Neuronal stem cell (in vitro differentiated cells): ENCODE measurements around the gene MYO9A.
A peak's percentile ranks its signal among the peaks of the same experiment; 100 is the strongest.

Experiments used
- DNase-seq: peaks from one replicate; pipeline ENCODE4 v3.0.0-alpha.2; 2013; ENCODE audit warnings: low spot score
- H2AFZ ChIP-seq: one replicate; pipeline ENCODE4 v1.6.1; 2013; ENCODE audit warnings: mild to moderate bottlenecking, low read length, inconsistent platforms
- H2AK5ac ChIP-seq: 2 replicates; pipeline ENCODE4 v1.6.1; 2013; ENCODE audit warnings: low read depth, mild to moderate bottlenecking, inconsistent platforms, low read length, moderate library complexity, mixed read lengths
- H2BK120ac ChIP-seq: 2 replicates; pipeline ENCODE4 v1.6.1; 2013; ENCODE audit warnings: low read depth, mild to moderate bottlenecking, inconsistent platforms, low read length, moderate library complexity, mixed read lengths
- H2BK12ac ChIP-seq: one replicate; pipeline ENCODE4 v1.6.1; 2013; ENCODE audit warnings: low read length, inconsistent platforms
- H2BK15ac ChIP-seq: 2 replicates; pipeline ENCODE4 v1.6.1; 2013; ENCODE audit warnings: mild to moderate bottlenecking, low read length, inconsistent platforms, mixed read lengths
- H2BK5ac ChIP-seq: one replicate; pipeline ENCODE4 v1.6.1; 2013; ENCODE audit warnings: inconsistent platforms, mild to moderate bottlenecking, low read length, moderate library complexity
- H3K14ac ChIP-seq: one replicate; pipeline ENCODE4 v1.6.1; 2013; ENCODE audit warnings: low read length, inconsistent platforms
- H3K18ac ChIP-seq: 2 replicates; pipeline ENCODE4 v1.6.1; 2013; ENCODE audit warnings: low read length, inconsistent platforms
- H3K23ac ChIP-seq: 2 replicates; pipeline ENCODE4 v1.6.1; 2013; ENCODE audit warnings: low read depth, mild to moderate bottlenecking, mixed read lengths, low read length, inconsistent platforms; ENCODE audit not compliant: poor library complexity
- H3K27ac ChIP-seq: replicated peaks from 3 replicates; pipeline ENCODE4 v1.5.1; 2013; ENCODE audit warnings: low read length, inconsistent platforms
- H3K27me3 ChIP-seq, 3 experiments: 2 replicates each; pipeline ENCODE4 v1.6.1; 2013; ENCODE audit warnings: low read length in 3 of 3, mild to moderate bottlenecking in 2 of 3, inconsistent platforms in 1 of 3, low read depth in 1 of 3, mixed read lengths in 1 of 3, moderate library complexity in 1 of 3; ENCODE audit not compliant: control insufficient read depth in 3 of 3, insufficient read depth in 3 of 3
- H3K36me3 ChIP-seq, 2 donors: replicated peaks in 1 of 2; 2 replicates each; pipeline ENCODE4 v1.6.1; 2013; ENCODE audit warnings: low read length in 2 of 2; ENCODE audit not compliant: control insufficient read depth in 2 of 2, insufficient read depth in 2 of 2
- H3K4ac ChIP-seq: 2 replicates; pipeline ENCODE4 v1.6.1; 2013; ENCODE audit warnings: inconsistent platforms, mild to moderate bottlenecking, low read length, moderate library complexity
- H3K4me1 ChIP-seq, 2 donors: 1 replicate in 1 of 2; 2 replicates in 1 of 2; pipeline ENCODE4 v1.6.1; 2013; ENCODE audit warnings: low read length in 2 of 2, low read depth in 1 of 2; ENCODE audit not compliant: control insufficient read depth in 2 of 2, insufficient read depth in 1 of 2
- H3K4me2 ChIP-seq: one replicate; pipeline ENCODE4 v1.6.1; 2013; ENCODE audit warnings: mild to moderate bottlenecking, low read length, inconsistent platforms; ENCODE audit not compliant: insufficient read depth, poor library complexity, severe bottlenecking
- H3K4me3 ChIP-seq, 2 donors: 2 replicates each; pipeline ENCODE4 v1.5.1; 2013; ENCODE audit warnings: low read length in 2 of 2, mild to moderate bottlenecking in 2 of 2, inconsistent platforms in 1 of 2, moderate library complexity in 1 of 2
- H3K79me1 ChIP-seq: one replicate; pipeline ENCODE4 v1.6.1; 2013; ENCODE audit warnings: low read depth, mild to moderate bottlenecking, inconsistent platforms, low read length, moderate library complexity
- H3K9ac ChIP-seq: one replicate; pipeline ENCODE4 v1.6.1; 2013; ENCODE audit warnings: mild to moderate bottlenecking, low read depth, low read length, inconsistent platforms; ENCODE audit not compliant: poor library complexity
- H3K9me3 ChIP-seq, 2 donors: replicated peaks in 1 of 2; 2 replicates each; pipeline versions ENCODE3 to v1.6.1; 2013; ENCODE audit warnings: low read length in 2 of 2, mild to moderate bottlenecking in 2 of 2, inconsistent platforms in 1 of 2, low read depth in 1 of 2, mixed read lengths in 1 of 2, moderate library complexity in 1 of 2; ENCODE audit not compliant: control insufficient read depth in 2 of 2, insufficient read depth in 1 of 2
- H4K8ac ChIP-seq: one replicate; pipeline ENCODE4 v1.6.1; 2013; ENCODE audit warnings: low read depth, mild to moderate bottlenecking, inconsistent platforms, low read length, moderate library complexity
- H4K91ac ChIP-seq: one replicate; pipeline ENCODE4 v1.6.1; 2013; ENCODE audit warnings: low read length, low read depth, mild to moderate bottlenecking, inconsistent platforms; ENCODE audit not compliant: poor library complexity
- WGBS, 2 donors: extraction: QIAGEN DNeasy Blood & Tissue Kit; methylation state at CpG; one replicate each; pipeline ENCODE4 v1.1.7; 2013; ENCODE audit warnings: missing lambda C conversion rate in 2 of 2, mixed read lengths in 1 of 2; ENCODE audit not compliant: insufficient read length in 2 of 2, insufficient replicate concordance in 1 of 2; ENCODE audit errors: extremely low coverage in 2 of 2; 5-methylcytosine and 5-hydroxymethylcytosine counted together

The MYO9A gene

DNA sequence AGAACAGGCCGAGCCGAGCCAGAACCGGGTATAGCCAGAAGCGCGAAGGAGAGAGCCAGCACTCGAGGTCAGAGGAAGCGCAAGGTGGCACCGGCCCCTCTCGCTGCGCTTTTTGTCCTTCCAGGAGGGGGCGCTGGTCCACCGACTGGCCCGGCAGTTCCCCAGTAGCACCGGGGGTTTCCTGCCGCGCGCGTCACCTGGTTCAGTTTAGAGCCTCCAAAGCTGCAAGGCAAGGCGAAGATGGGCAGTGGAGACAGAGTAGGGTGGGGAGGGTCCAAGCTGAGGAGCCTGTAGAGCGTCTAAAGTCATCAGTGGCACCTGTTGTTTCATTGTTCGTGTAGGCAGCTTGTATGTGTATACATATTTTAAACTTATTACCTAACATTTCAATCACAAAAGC, 315.2 kb downstream of the MYO9A start:
- no peak overlapping the region for H3K4me2 ChIP-seq
- no peak overlapping the region for H3K18ac ChIP-seq
- no peak overlapping the region for H2AFZ ChIP-seq
- no peak overlapping the region for H4K8ac ChIP-seq
- H3K36me3 ChIP-seq: no peaks in the 10 kb centered on the region
- no peak overlapping the region for H3K27ac ChIP-seq
- no peaks in the 10 kb centered on the region for H3K9me3 ChIP-seq
- H4K91ac ChIP-seq: no peak overlapping the region
- no peak overlapping the region for H2BK5ac ChIP-seq
- peaks cover 14 to 17% of the 10 kb centered on the region in 2 donors for H3K4me1 ChIP-seq
- H3K27me3 ChIP-seq: no peaks in the 10 kb centered on the region
- peak overlapping the region; percentile 20 for H2AK5ac ChIP-seq
- WGBS, 2 donors: no CpG with 5 or more reads among the region's 21 CpGs
- no peak overlapping the region for H2BK15ac ChIP-seq
- H3K23ac ChIP-seq: peak overlapping the region; percentile 46
- no peak overlapping the region for H3K9ac ChIP-seq
- no peak for DNase-seq
- H2BK12ac ChIP-seq: no peak overlapping the region
- H3K4me3 ChIP-seq: no peak overlapping the region
- no peak overlapping the region for H2BK120ac ChIP-seq
- no peaks in the 10 kb centered on the region for H3K79me1 ChIP-seq
- H3K4ac ChIP-seq: no peak overlapping the region
- no peak overlapping the region for H3K14ac ChIP-seq

DNA sequence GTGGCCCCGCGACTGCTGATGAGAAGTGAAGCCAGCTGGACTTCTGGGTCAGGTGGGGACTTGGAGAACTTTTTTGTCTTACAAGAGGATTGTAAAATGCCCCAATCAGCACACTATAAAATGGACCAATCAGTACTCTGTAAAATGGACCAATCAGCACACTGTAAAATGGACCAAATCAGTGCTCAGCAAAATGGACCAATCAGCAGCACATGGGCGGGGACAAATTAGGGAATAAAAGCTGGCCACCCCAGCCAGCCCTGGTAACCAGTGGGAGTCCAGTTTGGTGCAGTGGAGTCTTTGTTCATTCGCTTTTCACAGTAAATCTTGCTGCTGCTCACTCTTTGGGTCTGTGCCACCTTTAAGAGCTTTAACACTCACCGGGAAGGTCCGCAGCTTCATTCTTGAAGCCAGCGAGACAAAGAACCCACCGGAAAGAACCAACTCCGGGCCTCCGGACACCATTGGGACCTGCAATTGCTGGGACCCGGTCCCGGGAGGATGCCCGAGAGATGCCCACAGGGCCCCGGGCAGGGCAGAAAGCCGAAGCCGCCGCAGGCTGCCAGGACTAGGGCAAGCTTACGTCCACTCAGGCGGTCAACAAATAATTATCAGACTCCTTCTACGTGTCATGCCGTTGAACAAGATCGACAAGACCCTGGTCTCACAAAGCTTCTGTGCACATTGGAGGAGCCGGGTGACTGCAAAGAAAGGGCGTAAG, 315.9 kb downstream of the MYO9A start:
- no peak overlapping the region for H3K4me3 ChIP-seq
- no peak overlapping the region for H2BK120ac ChIP-seq
- no peaks in the 10 kb centered on the region for H3K79me1 ChIP-seq
- H3K4ac ChIP-seq: no peak overlapping the region
- no peak overlapping the region for H3K9ac ChIP-seq
- no peak overlapping the region for H4K91ac ChIP-seq
- no peak overlapping the region for H3K27ac ChIP-seq
- no CpG with 5 or more reads among the region's 24 CpGs for WGBS, 2 donors
- no peak overlapping the region for H2BK5ac ChIP-seq
- no peak overlapping the region for H2BK12ac ChIP-seq
- no peak for DNase-seq
- H3K23ac ChIP-seq: no peak overlapping the region
- no peaks in the 10 kb centered on the region for H3K27me3 ChIP-seq
- H3K18ac ChIP-seq: peak overlapping the region; percentile 22
- no peaks in the 10 kb centered on the region for H3K9me3 ChIP-seq
- no peak overlapping the region for H2BK15ac ChIP-seq
- no peak overlapping the region for H4K8ac ChIP-seq
- no peak overlapping the region for H2AFZ ChIP-seq
- H2AK5ac ChIP-seq: peak overlapping the region; percentile 20
- peaks cover 8 to 12% of the 10 kb centered on the region in 2 donors for H3K4me1 ChIP-seq
- no peak overlapping the region for H3K14ac ChIP-seq
- no peak overlapping the region for H3K4me2 ChIP-seq
- H3K36me3 ChIP-seq: no peaks in the 10 kb centered on the region

DNA sequence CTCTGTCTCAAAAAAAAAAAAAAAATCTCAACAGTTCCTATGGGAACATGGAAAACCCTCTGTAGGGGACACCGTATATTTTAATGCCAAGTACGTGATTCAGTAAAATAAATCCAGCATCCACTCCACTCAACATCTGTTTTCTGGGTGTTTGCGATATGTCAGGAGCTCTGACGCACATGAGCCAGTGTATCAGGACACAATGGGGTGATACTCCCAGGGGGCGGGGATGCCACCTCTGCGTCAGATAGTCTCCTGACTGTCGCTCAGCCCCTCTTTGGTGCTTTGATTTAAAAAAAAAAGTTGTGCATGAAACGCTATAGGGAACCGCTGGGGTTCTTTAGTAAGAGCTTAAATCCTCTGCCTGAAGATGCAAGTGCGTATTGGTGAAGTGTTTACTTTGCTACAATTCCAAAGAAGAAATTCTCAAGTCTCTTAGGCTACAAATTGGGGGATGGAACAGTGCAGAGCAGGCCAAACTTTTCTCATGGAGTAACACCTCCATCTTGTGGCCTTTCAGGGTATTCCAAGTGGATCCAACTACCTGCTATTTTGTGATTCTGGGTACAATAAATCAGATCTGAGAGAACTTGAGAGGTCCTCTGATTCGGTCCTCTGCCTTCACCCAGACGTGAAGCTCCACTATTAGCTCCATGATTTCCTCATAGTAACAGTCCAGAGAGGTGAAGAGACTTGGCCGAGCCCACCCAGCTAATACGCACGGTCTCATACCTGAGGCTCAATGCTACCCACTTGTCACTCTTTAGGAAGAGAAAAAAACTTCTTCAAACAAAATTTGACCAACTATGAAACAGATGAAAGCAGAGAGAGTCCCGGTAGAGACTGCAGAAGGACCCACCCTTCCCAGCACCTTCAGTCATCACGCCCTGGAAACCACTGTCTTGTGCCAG, 316.9 kb downstream of the MYO9A start:
- H2BK5ac ChIP-seq: no peak overlapping the region
- no peak overlapping the region for H4K91ac ChIP-seq
- no peak overlapping the region for H2AK5ac ChIP-seq
- H3K23ac ChIP-seq: no peak overlapping the region
- no peak overlapping the region for H3K4me2 ChIP-seq
- H2AFZ ChIP-seq: no peak overlapping the region
- no peak overlapping the region for H3K14ac ChIP-seq
- no peak overlapping the region for H3K4me3 ChIP-seq
- H3K27ac ChIP-seq: no peak overlapping the region
- no peak overlapping the region for H3K18ac ChIP-seq
- no peaks in the 10 kb centered on the region for H3K9me3 ChIP-seq
- peaks cover 0 to 3% of the 10 kb centered on the region in 2 donors for H3K4me1 ChIP-seq
- H3K4ac ChIP-seq: no peak overlapping the region
- no peak overlapping the region for H2BK12ac ChIP-seq
- no CpG with 5 or more reads among the region's 17 CpGs for WGBS, 2 donors
- no peak overlapping the region for H2BK120ac ChIP-seq
- H4K8ac ChIP-seq: no peak overlapping the region
- H3K79me1 ChIP-seq: no peaks in the 10 kb centered on the region
- DNase-seq: peak; percentile 75
- no peaks in the 10 kb centered on the region for H3K36me3 ChIP-seq
- H2BK15ac ChIP-seq: no peak overlapping the region
- no peak overlapping the region for H3K9ac ChIP-seq
- no peaks in the 10 kb centered on the region for H3K27me3 ChIP-seq

DNA sequence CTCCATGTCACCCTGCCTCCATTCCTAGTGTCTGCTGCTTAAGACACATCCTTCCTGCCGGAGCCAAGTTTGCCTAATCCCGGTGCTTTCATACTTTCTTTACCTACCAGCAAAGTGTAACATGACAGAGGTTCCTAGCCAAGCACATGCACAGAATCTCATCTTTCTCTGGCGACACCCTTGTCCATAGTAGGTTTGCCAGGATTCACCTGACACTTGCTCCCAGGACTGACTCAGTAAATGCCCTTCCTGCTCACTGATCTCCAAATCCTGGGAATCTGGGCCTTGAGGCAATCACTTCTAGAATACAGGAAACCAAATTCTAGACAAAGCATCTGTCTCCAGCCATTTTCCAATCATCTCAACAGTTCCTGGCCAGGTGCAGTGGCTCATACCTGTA, 317.8 kb downstream of the MYO9A start:
- no CpG with 5 or more reads among the region's 3 CpGs for WGBS, 2 donors
- Histone ChIP-seq H3K79me1 (no peaks in the 10 kb centered on the region), H3K4me2 (no peak overlapping the region), H2BK5ac (no peak overlapping the region), H4K91ac (no peak overlapping the region), H2AK5ac (no peak overlapping the region), H3K23ac (no peak overlapping the region), H3K9ac (no peak overlapping the region), H2BK120ac (no peak overlapping the region), H3K18ac (no peak overlapping the region), H3K9me3 (no peaks in the 10 kb centered on the region), H3K4me3 (no peak overlapping the region), H3K4me1 (peaks cover 0 to 3% of the 10 kb centered on the region in 2 donors), H4K8ac (no peak overlapping the region), H3K4ac (no peak overlapping the region), H2BK12ac (no peak overlapping the region), H3K27ac (no peak overlapping the region), H3K27me3 (no peaks in the 10 kb centered on the region), H2AFZ (no peak overlapping the region), H3K36me3 (no peaks in the 10 kb centered on the region), H3K14ac (no peak overlapping the region), H2BK15ac (no peak overlapping the region)
- no peak for DNase-seq
